D721Med (cell line): Measurements from ENCODE around the gene LDLRAD4.

ENCODE experiments used
- DNase-seq: peaks from one replicate; pipeline ENCODE4 v3.0.0; 2011; ENCODE audit warnings: low spot score; ENCODE audit not compliant: insufficient read length
- FAIRE-seq: peaks from 2 replicates; lab custom pipeline; 2011; peaks lifted over from hg19 to GRCh38; lab: Jason Lieb, UNC
- CTCF ChIP-seq: IDR thresholded peaks from 2 replicates; pipeline ENCODE4 v1.5.1; 2012; ENCODE audit warnings: mild to moderate bottlenecking, control low read depth; ENCODE audit not compliant: insufficient read depth; ENCODE audit errors: missing control alignments

The LDLRAD4 gene

DNA sequence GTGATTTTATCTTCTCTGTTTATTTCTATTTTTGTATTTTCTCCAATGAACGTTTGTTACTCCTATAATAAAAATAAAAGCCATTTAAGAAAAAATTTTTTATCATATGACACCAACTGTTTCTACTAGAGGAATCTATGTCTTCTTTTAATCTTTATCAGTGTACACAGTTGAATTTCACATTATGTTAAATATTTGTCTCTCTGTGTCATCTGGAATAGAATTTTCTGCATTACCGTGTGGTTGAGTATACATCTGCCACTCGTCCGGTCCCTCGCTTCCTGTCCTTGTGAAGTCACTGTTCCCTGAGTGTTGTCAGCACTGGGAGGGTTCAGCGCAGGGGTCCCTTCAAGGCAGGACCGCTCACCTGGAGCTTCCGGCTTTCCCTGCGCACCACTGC lies 99.2 kb downstream of the LDLRAD4 start:
- DNase-seq, result no peak
- TF ChIP-seq CTCF, result no peak
- FAIRE-seq, result no peak

DNA sequence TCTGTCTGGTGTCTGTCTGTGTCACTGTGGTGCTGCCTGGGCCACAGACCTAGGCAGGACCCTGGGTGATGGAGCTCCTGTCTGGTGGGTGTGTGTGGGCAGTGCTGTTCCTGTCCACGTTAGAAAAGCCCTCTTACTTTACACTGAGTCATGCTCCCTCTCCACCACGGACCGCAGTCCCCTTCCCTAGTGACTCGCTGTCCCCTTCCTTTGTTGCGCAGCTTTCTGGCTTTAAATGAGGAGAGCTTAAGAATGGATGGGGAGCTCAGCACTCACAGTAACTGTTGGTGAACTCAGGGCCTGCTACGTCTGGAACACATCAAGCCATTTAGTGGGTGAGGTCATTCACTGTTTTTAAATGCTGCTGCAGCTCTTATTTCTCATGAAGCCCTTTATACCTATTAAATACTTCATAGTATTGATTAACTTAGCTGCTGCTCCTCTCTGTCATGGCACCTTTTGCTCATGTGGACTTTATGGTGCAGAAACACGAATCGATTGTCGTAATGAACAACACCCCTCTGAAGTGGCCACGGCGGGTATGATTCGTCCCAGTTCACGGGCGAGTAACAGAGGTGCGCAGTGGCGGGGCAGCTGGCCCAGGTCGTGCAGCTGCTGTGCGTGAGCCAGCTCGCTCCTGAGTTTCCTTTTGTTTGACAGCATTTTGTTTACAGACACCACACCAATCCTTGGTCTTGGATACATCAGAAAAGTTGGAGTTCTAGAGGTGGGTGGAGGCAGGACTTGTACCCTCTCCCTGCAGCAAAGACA lies 100.4 kb downstream of the LDLRAD4 start:
- no peak for TF ChIP-seq CTCF

DNA sequence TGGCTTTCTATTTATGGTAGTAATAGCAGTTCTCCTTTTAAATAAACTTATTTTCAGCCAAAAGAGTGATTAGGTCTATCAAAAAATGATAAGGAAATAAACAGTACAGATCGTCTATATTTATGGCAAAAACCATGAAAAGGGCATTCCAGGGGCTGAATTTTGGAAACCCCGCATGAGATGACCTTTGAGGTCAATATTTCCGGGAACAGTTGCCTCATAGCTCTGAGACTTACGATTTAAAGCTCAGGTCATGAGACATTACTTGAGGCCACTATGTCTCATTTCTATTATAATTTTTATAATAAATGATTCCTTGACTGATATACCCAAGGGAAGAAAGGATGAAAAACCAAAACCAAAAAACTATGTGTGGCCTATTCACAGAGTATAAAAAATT lies 101.1 kb downstream of the LDLRAD4 start:
- no peak for DNase-seq
- no peak for TF ChIP-seq CTCF
- FAIRE-seq, result no peak

More for the DNA sequence above, 100.4 kb downstream of the LDLRAD4 start:
- no peak for DNase-seq
- no peak for FAIRE-seq

DNA sequence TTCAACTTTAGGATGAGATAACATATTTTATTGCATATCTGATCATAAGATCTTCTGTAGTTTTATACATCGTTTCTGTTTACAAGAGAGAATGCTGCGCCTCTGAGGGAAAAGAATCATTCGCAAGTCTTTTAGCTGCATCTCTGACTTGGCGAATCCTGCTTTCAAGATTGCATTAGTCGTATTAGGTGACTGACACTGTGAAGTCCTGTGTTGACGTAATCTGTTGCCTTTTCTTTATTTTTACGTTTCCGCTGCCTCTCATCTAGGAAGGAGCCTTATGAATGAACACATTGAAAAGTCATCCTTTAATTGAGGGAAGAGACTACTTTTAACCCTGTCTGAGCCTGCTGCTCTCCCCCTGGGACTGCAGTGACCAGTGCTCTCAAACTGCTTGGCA lies 101.5 kb downstream of the LDLRAD4 start:
- TF ChIP-seq CTCF, result no peak
- DNase-seq (no peak), FAIRE-seq (no peak)

GRCh38 chr18:13320891-13321425 lies 102.4 kb downstream of the LDLRAD4 start:
- no peak for TF ChIP-seq CTCF
- DNase-seq (no peak), FAIRE-seq (no peak)

DNA sequence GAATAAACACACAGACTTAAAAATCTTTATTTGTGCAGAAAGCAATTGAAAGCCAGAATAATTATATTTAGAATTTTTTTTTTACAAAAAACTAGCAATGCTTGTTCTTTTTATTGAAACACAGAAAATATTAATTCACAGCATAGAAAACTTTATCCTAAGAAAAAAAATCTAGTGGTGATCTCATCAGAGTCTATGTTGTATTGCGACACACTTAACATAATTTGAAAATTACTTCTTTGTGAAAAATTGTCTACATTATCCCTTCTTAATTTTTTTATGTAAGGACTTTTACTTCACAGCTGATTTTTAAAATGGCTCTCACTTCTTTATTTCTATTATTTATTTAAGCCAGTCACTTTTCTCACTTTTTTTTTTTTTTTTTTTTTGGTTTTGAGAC lies 103.4 kb downstream of the LDLRAD4 start:
- no peak for FAIRE-seq
- no peak for TF ChIP-seq CTCF
- no peak for DNase-seq

DNA sequence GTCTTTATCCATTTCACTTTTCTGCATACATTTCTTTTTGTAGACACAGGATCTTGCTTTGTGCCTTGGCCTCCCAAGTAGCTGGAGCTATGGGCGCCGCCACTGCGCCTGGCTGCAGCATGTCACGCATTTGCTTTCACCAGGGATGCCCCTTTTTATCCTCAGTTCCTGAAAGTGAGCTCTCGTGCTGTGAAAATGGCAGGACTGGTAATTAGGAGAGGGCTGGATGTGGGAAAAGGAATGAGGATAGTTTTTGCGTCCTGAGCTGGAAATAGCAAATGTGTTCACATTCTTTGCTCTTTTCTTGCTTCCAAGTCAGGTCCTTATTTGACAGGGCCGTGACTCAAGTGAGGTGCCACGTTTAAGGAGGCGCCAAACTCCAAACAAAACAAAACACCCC lies 104.6 kb downstream of the LDLRAD4 start:
- FAIRE-seq, result no peak
- TF ChIP-seq CTCF, result no peak
- DNase-seq, result no peak
